Liver (tissue), 9 donors: ENCODE results near the gene SIGLECL1. TPM values are rescaled to one million over a fixed set of nuclear protein-coding genes. Genes with fewer than 3 reads are reported as not detected.

Experiments used
- DNase-seq: peaks from one replicate; pipeline ENCODE4 v3.0.0-alpha.2; 2017; ENCODE audit warnings: low spot score
- H3K27ac ChIP-seq, 2 donors: one replicate each; pipeline ENCODE4 v1.7.0; 2013; ENCODE audit warnings: inconsistent platforms in 2 of 2, low read length in 2 of 2, control low read depth in 1 of 2, low read depth in 1 of 2, mild to moderate bottlenecking in 1 of 2
- H3K27me3 ChIP-seq, 4 donors: one replicate each; pipeline versions ENCODE4 v1.6.1 to v1.7.0; 2013; ENCODE audit warnings: low read length in 3 of 4, inconsistent platforms in 1 of 4, mild to moderate bottlenecking in 1 of 4, moderate library complexity in 1 of 4; ENCODE audit not compliant: control insufficient read depth in 4 of 4, insufficient read depth in 4 of 4
- H3K36me3 ChIP-seq, 4 donors: one replicate each; pipeline versions ENCODE4 v1.6.1 to v1.7.0; 2013; ENCODE audit warnings: low read length in 3 of 4, mild to moderate bottlenecking in 3 of 4, low read depth in 1 of 4, moderate library complexity in 1 of 4; ENCODE audit not compliant: control insufficient read depth in 4 of 4, insufficient read depth in 3 of 4
- H3K4me1 ChIP-seq, 4 donors: one replicate each; pipeline versions ENCODE4 v1.6.1 to v1.7.0; 2013; ENCODE audit warnings: low read length in 3 of 4, mild to moderate bottlenecking in 3 of 4, moderate library complexity in 1 of 4; ENCODE audit not compliant: control insufficient read depth in 4 of 4, insufficient read depth in 4 of 4
- H3K4me3 ChIP-seq, 3 donors: one replicate each; pipeline versions ENCODE4 v1.6.1 to v1.7.0; 2013; ENCODE audit warnings: low read length in 3 of 3, control low read depth in 1 of 3, low read depth in 1 of 3, mild to moderate bottlenecking in 1 of 3
- H3K9ac ChIP-seq, 2 donors: one replicate each; pipeline ENCODE4 v1.7.0; 2013; ENCODE audit warnings: low read length in 2 of 2, mild to moderate bottlenecking in 2 of 2, moderate library complexity in 2 of 2, control low read depth in 1 of 2, low read depth in 1 of 2
- H3K9me3 ChIP-seq, 4 donors: one replicate each; pipeline versions ENCODE4 v1.6.1 to v1.7.0; 2013; ENCODE audit warnings: low read length in 3 of 4; ENCODE audit not compliant: control insufficient read depth in 4 of 4
- ATF3 ChIP-seq: IDR thresholded peaks from 2 replicates; pipeline ENCODE4 v1.6.1; 2016; ENCODE audit warnings: antibody characterized with exemption
- CTCF ChIP-seq: fragments of 150-350 bp; IDR thresholded peaks from 2 replicates; pipeline ENCODE4 v1.5.1; 2017; ENCODE audit warnings: improper control_type of control experiment, low read depth, low read length; ENCODE audit not compliant: missing input control
- EGR1 ChIP-seq, 2 donors: IDR thresholded peaks; 2 replicates each; pipeline ENCODE4 v1.6.1; 2016 to 2018; ENCODE audit warnings: antibody characterized with exemption in 2 of 2, low read depth in 2 of 2
- FOXA1 ChIP-seq: IDR thresholded peaks from 2 replicates; pipeline ENCODE4 v1.6.1; 2016; ENCODE audit warnings: antibody characterized with exemption
- FOXA2 ChIP-seq: IDR thresholded peaks from 2 replicates; pipeline ENCODE4 v1.6.1; 2016; ENCODE audit warnings: antibody characterized with exemption
- GABPA ChIP-seq, 2 donors: IDR thresholded peaks in 1 of 2; conservative IDR thresholded peaks in 1 of 2; 2 replicates each; pipeline ENCODE4 v1.6.1; 2016; ENCODE audit warnings: antibody characterized with exemption in 2 of 2, mild to moderate bottlenecking in 1 of 2, moderate library complexity in 1 of 2
- HNF4A ChIP-seq, 2 donors: conservative IDR thresholded peaks; 2 replicates each; pipeline ENCODE4 v1.6.1; 2016; ENCODE audit warnings: antibody characterized with exemption in 2 of 2, mild to moderate bottlenecking in 2 of 2
- HNF4G ChIP-seq: IDR thresholded peaks from 2 replicates; pipeline ENCODE4 v1.6.1; 2016; ENCODE audit warnings: antibody characterized with exemption
- JUND ChIP-seq, 2 donors: IDR thresholded peaks; 2 replicates each; pipeline ENCODE4 v1.6.1; 2016; ENCODE audit warnings: antibody characterized with exemption in 2 of 2
- MAX ChIP-seq: IDR thresholded peaks from 2 replicates; pipeline ENCODE4 v1.6.1; 2016; ENCODE audit warnings: antibody characterized with exemption
- NR2F2 ChIP-seq: IDR thresholded peaks from 2 replicates; pipeline ENCODE4 v1.6.1; 2016; ENCODE audit warnings: antibody characterized with exemption
- RAD21 ChIP-seq, 2 donors: IDR thresholded peaks; 2 replicates each; pipeline ENCODE4 v1.6.1; 2016; ENCODE audit warnings: antibody characterized with exemption in 2 of 2, mild to moderate bottlenecking in 2 of 2
- REST ChIP-seq: IDR thresholded peaks from 2 replicates; pipeline ENCODE4 v1.6.1; 2016; ENCODE audit warnings: antibody characterized with exemption, mild to moderate bottlenecking
- RXRA ChIP-seq, 2 donors: IDR thresholded peaks; 2 replicates each; pipeline ENCODE4 v1.6.1; 2017 to 2018; ENCODE audit warnings: antibody characterized with exemption in 2 of 2, mild to moderate bottlenecking in 1 of 2
- SP1 ChIP-seq: IDR thresholded peaks from 2 replicates; pipeline ENCODE4 v1.6.1; 2018; ENCODE audit warnings: antibody characterized with exemption, mild to moderate bottlenecking
- TAF1 ChIP-seq: conservative IDR thresholded peaks from 2 replicates; pipeline ENCODE4 v1.6.1; 2016; ENCODE audit warnings: antibody characterized with exemption, mild to moderate bottlenecking
- YY1 ChIP-seq: IDR thresholded peaks from 2 replicates; pipeline ENCODE4 v1.6.1; 2016; ENCODE audit warnings: antibody characterized with exemption, mild to moderate bottlenecking
- WGBS: extraction: QIAGEN DNeasy Blood & Tissue Kit; methylation state at CpG from one replicate; pipeline ENCODE4 v1.1.7; 2013; 5-methylcytosine and 5-hydroxymethylcytosine counted together
- polyA plus RNA-seq, 2 donors: library from polyadenylated mRNA; stranded (reverse) in 1 of 2; unstranded in 1 of 2; fragments of 200-250 nt in 1 of 2; fragments of >200 nt in 1 of 2; fragmentation: Nextera tagmentation in 1 of 2; extraction: Ambion mirVana in 1 of 2; gene quantifications; one replicate each; pipeline versions ENCODE4 v1.2.1 to v1.2.3, GENCODE V29; 2013 to 2015
- total RNA-seq, 2 donors: library from RNA; depleted of rRNA; stranded (reverse); fragments of >200 nt; gene quantifications; one replicate each; pipeline ENCODE4 v1.2.3, GENCODE V29; 2014
- TF ChIP-seq, protein P1 (sequence below): IDR thresholded peaks from 2 replicates; pipeline ENCODE4 v1.6.1; 2016; ENCODE audit warnings: antibody characterized with exemption
- donor health status: healthy.
- donor health status: healthy.
- donor health status: healthy.
- donor health status: healthy.
- donor health status: healthy.

Gene SIGLECL1
- total and polyA plus RNA-seq, 4 donors: 0.05 TPM; not detected in 3

DNA sequence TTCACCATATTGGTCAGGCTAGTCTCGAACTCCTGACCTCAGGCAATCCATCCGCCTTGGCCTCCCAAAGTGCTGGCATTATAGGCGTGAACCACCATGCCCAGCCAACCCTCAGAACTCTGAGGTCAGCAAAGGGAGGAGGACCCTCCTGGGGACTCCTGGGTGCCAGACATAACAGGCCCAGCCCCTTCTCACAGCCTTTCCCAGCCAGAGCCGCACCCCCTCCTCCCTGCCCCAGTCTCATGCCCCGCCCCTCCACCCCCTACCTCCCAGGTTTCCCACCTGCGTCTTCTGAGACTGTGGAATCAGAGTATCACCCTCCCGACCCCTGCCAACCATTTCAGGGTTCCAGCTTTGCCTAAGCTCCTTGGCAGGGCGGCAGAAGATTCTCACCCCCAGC is 65.8 kb downstream of the SIGLECL1 start:
- no peak overlapping the region for H3K27ac ChIP-seq
- peaks cover 0 to 2% (median 0%) of the 10 kb centered on the region in 4 donors for H3K4me1 ChIP-seq
- no peaks in the 10 kb centered on the region for H3K9me3 ChIP-seq
- TF ChIP-seq GABPA (IDR thresholded peaks at IDR 0.05 in 1 of 2, conservative IDR thresholded peaks at IDR 0.05 in 1 of 2) (no peak), ATF3 (no peak), NR2F2 (no peak), EGR1 (IDR thresholded peaks at IDR 0.05; ENCODE audit: low read depth in 2 of 2) (no peak), HNF4G (no peak), RXRA (IDR thresholded peaks at IDR 0.05) (no peak), JUND (IDR thresholded peaks at IDR 0.05) (no peak), TAF1 (no peak), CTCF (no peak), REST (no peak), RAD21 (IDR thresholded peaks at IDR 0.05) (no peak), SP1 (no peak), MAX (no peak), HNF4A (conservative IDR thresholded peaks at IDR 0.05) (no peak), FOXA1 (no peak), YY1 (no peak), FOXA2 (no peak)
- TF ChIP-seq, protein P1, sequence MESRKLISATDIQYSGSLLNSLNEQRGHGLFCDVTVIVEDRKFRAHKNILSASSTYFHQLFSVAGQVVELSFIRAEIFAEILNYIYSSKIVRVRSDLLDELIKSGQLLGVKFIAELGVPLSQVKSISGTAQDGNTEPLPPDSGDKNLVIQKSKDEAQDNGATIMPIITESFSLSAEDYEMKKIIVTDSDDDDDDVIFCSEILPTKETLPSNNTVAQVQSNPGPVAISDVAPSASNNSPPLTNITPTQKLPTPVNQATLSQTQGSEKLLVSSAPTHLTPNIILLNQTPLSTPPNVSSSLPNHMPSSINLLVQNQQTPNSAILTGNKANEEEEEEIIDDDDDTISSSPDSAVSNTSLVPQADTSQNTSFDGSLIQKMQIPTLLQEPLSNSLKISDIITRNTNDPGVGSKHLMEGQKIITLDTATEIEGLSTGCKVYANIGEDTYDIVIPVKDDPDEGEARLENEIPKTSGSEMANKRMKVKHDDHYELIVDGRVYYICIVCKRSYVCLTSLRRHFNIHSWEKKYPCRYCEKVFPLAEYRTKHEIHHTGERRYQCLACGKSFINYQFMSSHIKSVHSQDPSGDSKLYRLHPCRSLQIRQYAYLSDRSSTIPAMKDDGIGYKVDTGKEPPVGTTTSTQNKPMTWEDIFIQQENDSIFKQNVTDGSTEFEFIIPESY: no peak
- WGBS: 64% methylated on average over 8 of the region's 8 CpGs
- no peaks in the 10 kb centered on the region for H3K27me3 ChIP-seq
- H3K36me3 ChIP-seq: no peaks in the 10 kb centered on the region
- no peak overlapping the region for H3K4me3 ChIP-seq
- no peak overlapping the region for H3K9ac ChIP-seq
- no peak for DNase-seq
